PC-3 (cell line): ENCODE data around the gene LTN1. TPM values are rescaled to one million over a fixed set of nuclear protein-coding genes. Genes with fewer than 3 reads are reported as not detected.

Experiments used
- ATAC-seq: fragments of 200-7000 bp; cut with Tn5 transposase; 2 replicates; pipeline ENCODE4 v1.9.1; 2020; ENCODE audit warnings: mild to moderate bottlenecking, moderate library complexity
- Bru-seq: library from RNA; stranded (reverse); fragments of 400-500 nt; gene quantifications from one replicate; lab custom pipeline; 2021; lab: Mats Ljungman, UMichigan
- BruChase-seq, 2 experiments: library from RNA; stranded (reverse); fragments of 400-500 nt; gene quantifications; one replicate each; lab custom pipeline; 2021; lab: Mats Ljungman, UMichigan
- BruUV-seq: library from RNA; stranded (reverse); fragments of 400-500 nt; replicated peaks from 2 replicates; lab custom pipeline; 2021; lab: Mats Ljungman, UMichigan
- CTCF ChIA-PET: fragments of 300-600 bp; sonication (Branson Sonifier 250); formaldehyde crosslinking; loops from one replicate; lab custom pipeline; 2022; ENCODE audit warnings: antibody characterized with exemption; lab: Charles Lee
- POLR2A ChIA-PET: fragments of 300-600 bp; sonication (Branson Sonifier 250); formaldehyde crosslinking; loops from one replicate; lab custom pipeline; 2022; ENCODE audit warnings: antibody characterized with exemption; ENCODE audit not compliant: unreplicated experiment; lab: Charles Lee
- DNase-seq: peaks from one replicate; pipeline ENCODE4 v3.0.0-alpha.2; 2015
- H2AFZ ChIP-seq: fragments of 300-600 bp; sonication (generic); 2 replicates; pipeline ENCODE4 v1.6.0; 2016; ENCODE audit warnings: antibody characterized with exemption, low read length
- H3F3A ChIP-seq: fragments of 300-600 bp; sonication (generic); one replicate; pipeline ENCODE4 v1.6.0; 2017; ENCODE audit warnings: antibody characterized with exemption, low read length, control low read depth, mild to moderate bottlenecking; ENCODE audit not compliant: unreplicated experiment
- H3K27ac ChIP-seq: fragments of 300-600 bp; sonication (generic); 2 replicates; pipeline ENCODE4 v1.5.1; 2016; ENCODE audit warnings: mild to moderate bottlenecking, low read length
- H3K27me3 ChIP-seq: fragments of 300-600 bp; sonication (generic); 2 replicates; pipeline ENCODE4 v1.6.1; 2016; ENCODE audit warnings: low read length, mixed read lengths
- H3K36me3 ChIP-seq: fragments of 300-600 bp; sonication (generic); 2 replicates; pipeline ENCODE4 v1.6.1; 2016; ENCODE audit warnings: low read depth, mixed run types, low read length, mixed read lengths
- H3K4me1 ChIP-seq: fragments of 300-600 bp; sonication (generic); 2 replicates; pipeline ENCODE4 v1.5.1; 2016; ENCODE audit warnings: low read length; ENCODE audit not compliant: insufficient read depth
- H3K4me2 ChIP-seq: fragments of 300-600 bp; sonication (generic); 2 replicates; pipeline ENCODE4 v1.6.0; 2016; ENCODE audit warnings: low read length
- H3K4me3 ChIP-seq: fragments of 300-600 bp; sonication (generic); 2 replicates; pipeline ENCODE4 v1.5.1; 2016; ENCODE audit warnings: mild to moderate bottlenecking, low read length, mixed read lengths
- H3K79me2 ChIP-seq: fragments of 300-600 bp; sonication (generic); 2 replicates; pipeline ENCODE4 v1.6.1; 2017; ENCODE audit warnings: low read length, mixed read lengths
- H3K9ac ChIP-seq: fragments of 300-600 bp; sonication (generic); 2 replicates; pipeline ENCODE4 v1.6.0; 2016; ENCODE audit warnings: mild to moderate bottlenecking, low read length
- H3K9me2 ChIP-seq: fragments of 300-600 bp; sonication (generic); replicated peaks from 2 replicates; pipeline ENCODE4 v1.6.1; 2016; ENCODE audit warnings: mixed run types, low read length, mixed read lengths
- H3K9me3 ChIP-seq: fragments of 300-600 bp; sonication (generic); 2 replicates; pipeline ENCODE4 v1.6.1; 2016; ENCODE audit warnings: low read length, mixed read lengths
- H4K20me1 ChIP-seq: fragments of 300-600 bp; sonication (generic); 2 replicates; pipeline ENCODE4 v1.6.1; 2016; ENCODE audit warnings: low read length, mixed read lengths
- EZH2 ChIP-seq: fragments of 300-600 bp; sonication (generic); IDR thresholded peaks from one replicate; pipeline ENCODE4 v1.6.1; 2017; ENCODE audit warnings: antibody characterized with exemption, mild to moderate bottlenecking, low read length; ENCODE audit not compliant: unreplicated experiment
- EZH2phosphoT487 ChIP-seq: fragments of 300-600 bp; sonication (generic); IDR thresholded peaks from 2 replicates; pipeline ENCODE4 v1.6.1; 2018; ENCODE audit warnings: mild to moderate bottlenecking, antibody characterized with exemption, low read length, borderline replicate concordance
- intact Hi-C: fragments of 100-400 bp; cut with micrococcal nuclease; formaldehyde crosslinking; loops from 2 replicates; pipeline ENCODE4 v1.9.0; 2023
- long read RNA-seq: library from polyadenylated mRNA; unstranded; transcript quantifications from one replicate; pipeline ENCODE4 v2.0.0, GENCODE V29; 2021; ENCODE audit not compliant: unreplicated experiment
- total RNA-seq: library from RNA; depleted of rRNA; stranded (reverse); fragments of >200 nt; gene quantifications from 2 replicates; pipeline ENCODE4 v1.2.3, GENCODE V29; 2014; rRNA removed
- TF ChIP-seq, protein P1 (sequence below): fragments of 300-600 bp; sonication (generic); conservative IDR thresholded peaks from 2 replicates; pipeline ENCODE4 v1.5.1; 2017; ENCODE audit warnings: antibody characterized with exemption, low read depth, mild to moderate bottlenecking, low read length

Gene LTN1
- total RNA-seq (16.4 and 21.0 TPM in 2 replicates), Bru-seq, nascent RNA (percentile 90 among the genes with signal in this experiment), BruChase-seq, experiment 1, labeled RNA remaining after a 6-hour chase (percentile 90 among the genes with signal in this experiment), BruChase-seq, experiment 2, labeled RNA remaining after a 2-hour chase (percentile 91 among the genes with signal in this experiment)
- long read RNA-seq, full-length matches to known transcripts = 12 of 98 reads
- long read RNA-seq, partial matches to known transcripts = 69 of 98 reads
- long read RNA-seq, other reads (novel, unspliced or antisense) = 17 of 98 reads

DNA sequence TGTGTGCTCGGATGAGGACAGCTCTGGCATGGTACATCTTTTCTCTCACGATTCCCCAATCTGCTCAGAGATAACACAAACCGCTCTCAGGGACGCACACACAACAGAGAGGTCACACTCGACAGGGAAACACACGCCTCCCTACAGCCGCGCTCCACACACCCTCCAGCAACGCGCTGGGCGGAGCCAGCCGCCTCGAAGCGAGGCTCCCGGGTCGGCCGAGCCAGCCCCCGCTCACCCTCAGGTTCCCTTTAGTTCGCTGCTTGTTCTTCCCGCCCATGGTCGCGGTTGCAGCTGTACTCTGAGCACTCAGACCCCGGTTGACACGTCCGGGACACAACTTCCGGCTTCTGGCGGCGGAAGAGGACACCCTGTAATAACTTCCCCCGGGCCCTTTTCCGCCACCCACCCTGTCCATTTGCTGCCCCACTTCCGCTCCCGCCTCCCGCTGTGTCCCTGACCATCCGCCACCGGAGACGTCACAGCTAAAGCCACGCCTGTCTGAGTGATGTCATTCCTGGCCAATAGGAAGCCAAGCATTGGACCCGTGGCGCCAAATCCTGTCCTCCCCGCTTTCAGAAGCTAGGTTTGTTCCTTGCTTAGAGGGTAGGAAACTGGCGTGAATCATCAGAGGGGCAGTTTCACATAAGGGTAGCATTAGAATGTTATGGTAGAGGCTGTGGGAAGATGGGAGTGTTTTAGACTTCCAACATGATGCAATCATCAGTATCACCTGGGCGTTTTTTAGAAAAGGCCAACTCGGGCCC is at the start of gene LTN1:
LTN1 (minus strand) TSS at position 352 of the 767 bp plus-strand sequence; CDS start at position 280, 72 bp downstream.
- no TSS peak for BruUV-seq
- no peak for TF ChIP-seq EZH2
- TF ChIP-seq EZH2phosphoT487 = no peak
- TF ChIP-seq, protein P1, sequence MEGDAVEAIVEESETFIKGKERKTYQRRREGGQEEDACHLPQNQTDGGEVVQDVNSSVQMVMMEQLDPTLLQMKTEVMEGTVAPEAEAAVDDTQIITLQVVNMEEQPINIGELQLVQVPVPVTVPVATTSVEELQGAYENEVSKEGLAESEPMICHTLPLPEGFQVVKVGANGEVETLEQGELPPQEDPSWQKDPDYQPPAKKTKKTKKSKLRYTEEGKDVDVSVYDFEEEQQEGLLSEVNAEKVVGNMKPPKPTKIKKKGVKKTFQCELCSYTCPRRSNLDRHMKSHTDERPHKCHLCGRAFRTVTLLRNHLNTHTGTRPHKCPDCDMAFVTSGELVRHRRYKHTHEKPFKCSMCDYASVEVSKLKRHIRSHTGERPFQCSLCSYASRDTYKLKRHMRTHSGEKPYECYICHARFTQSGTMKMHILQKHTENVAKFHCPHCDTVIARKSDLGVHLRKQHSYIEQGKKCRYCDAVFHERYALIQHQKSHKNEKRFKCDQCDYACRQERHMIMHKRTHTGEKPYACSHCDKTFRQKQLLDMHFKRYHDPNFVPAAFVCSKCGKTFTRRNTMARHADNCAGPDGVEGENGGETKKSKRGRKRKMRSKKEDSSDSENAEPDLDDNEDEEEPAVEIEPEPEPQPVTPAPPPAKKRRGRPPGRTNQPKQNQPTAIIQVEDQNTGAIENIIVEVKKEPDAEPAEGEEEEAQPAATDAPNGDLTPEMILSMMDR = no peak
- H3K9ac ChIP-seq = peak within 1 kb of the TSS; percentile 79
- no peaks in the 10 kb centered on the region for H3K9me2 ChIP-seq
- H3K79me2 ChIP-seq = peaks cover 48% of the 10 kb centered on the region
- DNase-seq = peak; percentile 99
- H3K9me3 ChIP-seq = no peaks in the 10 kb centered on the region
- H3K4me2 ChIP-seq = peak within 1 kb of the TSS; percentile 97
- no peaks in the 10 kb centered on the region for H3K27me3 ChIP-seq
- peak within 1 kb of the TSS; percentile 83 for H2AFZ ChIP-seq
- ChIA-PET CTCF (no interaction called here), POLR2A (interaction anchor here (0.5 to 1.3 kb wide), 5 partner anchors 10 to 1821 kb away, joined by 3 to 9 read pairs (median 8); no protein-coding TSS in a partner anchor)
- H3K36me3 ChIP-seq = no peaks in the 10 kb centered on the region
- peaks cover 23% of the 10 kb centered on the region for H3K4me1 ChIP-seq
- H3F3A ChIP-seq = no peaks in the 10 kb centered on the region
- H3K4me3 ChIP-seq = peak within 1 kb of the TSS; percentile 83
- peak; percentile 98 for ATAC-seq
- intact Hi-C loops = loop anchor here (2.0 kb wide), 1 partner anchor 32 kb away; the partner anchor contains the start of gene USP16
- H4K20me1 ChIP-seq = no peaks in the 10 kb centered on the region
- peak within 1 kb of the TSS; percentile 60 for H3K27ac ChIP-seq

- no peaks in the 10 kb centered on the region for H4K20me1 ChIP-seq
- TF ChIP-seq EZH2 (no peak), EZH2phosphoT487 (no peak)
- TF ChIP-seq, protein P1 = no peak
- H3K79me2 ChIP-seq = no peaks in the 10 kb centered on the region
- ATAC-seq (no peak), DNase-seq (no peak)
- BruUV-seq = no TSS peak
- H3K4me1 ChIP-seq = no peaks in the 10 kb centered on the region
- no peak overlapping the region for H3K9ac ChIP-seq
- H3K9me2 ChIP-seq = no peaks in the 10 kb centered on the region
- H2AFZ ChIP-seq = no peak overlapping the region
- peaks cover 70% of the 10 kb centered on the region for H3K36me3 ChIP-seq
- ChIA-PET CTCF (no interaction called here), POLR2A (no interaction called here)
- H3K4me3 ChIP-seq = no peak overlapping the region
- no peaks in the 10 kb centered on the region for H3K9me3 ChIP-seq
- H3K27ac ChIP-seq = no peak overlapping the region
- H3K27me3 ChIP-seq = no peaks in the 10 kb centered on the region
- H3K4me2 ChIP-seq = no peak overlapping the region
- intact Hi-C loops = no loop called here
- H3F3A ChIP-seq = no peaks in the 10 kb centered on the region
These were observed 42.0 kb upstream of the LTN1 start for GRCh38 chr21:29034678-29035077.
